IMR-90 (cell line): ENCODE data around the gene IBA57. TPM values are rescaled to one million over a fixed set of nuclear protein-coding genes. Genes with fewer than 3 reads are reported as not detected.

Experiments used
- ATAC-seq: fragments of 200-7000 bp; cut with Tn5 transposase; 2 replicates; pipeline ENCODE4 v1.9.1; 2020; ENCODE audit warnings: low read depth, mild to moderate bottlenecking, moderate library complexity
- BruUV-seq: library from RNA; stranded (reverse); fragments of 400-500 nt; replicated peaks from 2 replicates; lab custom pipeline; 2021; lab: Mats Ljungman, UMichigan
- CTCF ChIA-PET: fragments of 300-600 bp; formaldehyde crosslinking; extraction: SDS; loops from one replicate; lab custom pipeline; 2021; ENCODE audit warnings: antibody characterized with exemption; lab: Yijun Ruan, JAX
- POLR2A ChIA-PET: fragments of 300-600 bp; sonication (Branson Sonifier 250); formaldehyde crosslinking; loops from one replicate; lab custom pipeline; 2022; ENCODE audit warnings: antibody characterized with exemption; ENCODE audit not compliant: unreplicated experiment; lab: Charles Lee
- DNase-seq: peaks from one replicate; pipeline ENCODE4 v3.0.0; 2013
- H2AFZ ChIP-seq: replicated peaks from 2 replicates; pipeline ENCODE3; 2013; ENCODE audit warnings: low read length, mild to moderate bottlenecking; ENCODE audit not compliant: poor library complexity
- H2AK5ac ChIP-seq: 2 replicates; pipeline ENCODE4 v1.6.1; 2013; ENCODE audit warnings: low read depth, low read length, inconsistent platforms
- H2AK9ac ChIP-seq: replicated peaks from 2 replicates; pipeline ENCODE3; 2013; ENCODE audit warnings: mild to moderate bottlenecking, low read depth, low read length, moderate library complexity; ENCODE audit not compliant: poor library complexity
- H2BK120ac ChIP-seq: 2 replicates; pipeline ENCODE4 v1.6.1; 2013; ENCODE audit warnings: low read depth, low read length, inconsistent platforms
- H2BK15ac ChIP-seq: 3 replicates; pipeline ENCODE4 v1.6.1; 2013; ENCODE audit warnings: low read depth, low read length, inconsistent platforms
- H2BK20ac ChIP-seq: 2 replicates; pipeline ENCODE4 v1.6.1; 2013; ENCODE audit warnings: low read depth, mild to moderate bottlenecking, inconsistent platforms, low read length, moderate library complexity
- H2BK5ac ChIP-seq: 2 replicates; pipeline ENCODE4 v1.6.1; 2013; ENCODE audit warnings: mild to moderate bottlenecking, low read depth, low read length, inconsistent platforms; ENCODE audit not compliant: poor library complexity, severe bottlenecking
- H3K14ac ChIP-seq: replicated peaks from 2 replicates; pipeline ENCODE4 v1.6.1; 2013; ENCODE audit warnings: low read depth, low read length, inconsistent platforms
- H3K18ac ChIP-seq: 2 replicates; pipeline ENCODE4 v1.6.1; 2013; ENCODE audit warnings: low read depth, low read length, control low read depth
- H3K23ac ChIP-seq: 2 replicates; pipeline ENCODE4 v1.6.1; 2013; ENCODE audit warnings: low read depth, low read length, inconsistent platforms
- H3K27ac ChIP-seq: 2 replicates; pipeline ENCODE4 v1.5.1; 2013; ENCODE audit warnings: mild to moderate bottlenecking, control low read depth, low read length; ENCODE audit not compliant: insufficient read depth
- H3K27me3 ChIP-seq: 2 replicates; pipeline ENCODE4 v1.6.1; 2013; ENCODE audit warnings: low read length; ENCODE audit not compliant: control insufficient read depth, insufficient read depth
- H3K36me3 ChIP-seq: 2 replicates; pipeline ENCODE4 v1.6.1; 2013; ENCODE audit warnings: low read length, mixed read lengths; ENCODE audit not compliant: control insufficient read depth, insufficient read depth
- H3K4ac ChIP-seq: 2 replicates; pipeline ENCODE4 v1.6.1; 2013; ENCODE audit warnings: low read depth, low read length, inconsistent platforms
- H3K4me1 ChIP-seq: 2 replicates; pipeline ENCODE4 v1.6.1; 2013; ENCODE audit warnings: low read length, mixed read lengths; ENCODE audit not compliant: control insufficient read depth, insufficient read depth
- H3K4me2 ChIP-seq: 2 replicates; pipeline ENCODE4 v1.6.1; 2013; ENCODE audit warnings: low read depth, mild to moderate bottlenecking, control low read depth, low read length, moderate library complexity
- H3K4me3 ChIP-seq: 2 replicates; pipeline ENCODE4 v1.5.1; 2013; ENCODE audit warnings: low read depth, mild to moderate bottlenecking, control low read depth, low read length, moderate library complexity; ENCODE audit not compliant: insufficient read depth
- H3K56ac ChIP-seq: 2 replicates; pipeline ENCODE4 v1.6.1; 2013; ENCODE audit warnings: low read length, inconsistent platforms; ENCODE audit not compliant: insufficient read depth; ENCODE audit errors: extremely low read depth
- H3K79me1 ChIP-seq, 2 experiments: 2 replicates each; pipeline ENCODE4 v1.6.1; 2013; ENCODE audit warnings: low read length in 2 of 2, inconsistent platforms in 1 of 2, low read depth in 1 of 2
- H3K9ac ChIP-seq: 2 replicates; pipeline ENCODE4 v1.6.1; 2013; ENCODE audit warnings: low read depth, low read length, control low read depth
- H3K9me1 ChIP-seq: 2 replicates; pipeline ENCODE4 v1.6.1; 2013; ENCODE audit warnings: low read length, inconsistent platforms; ENCODE audit not compliant: insufficient read depth
- H3K9me3 ChIP-seq: 2 replicates; pipeline ENCODE4 v1.6.1; 2013; ENCODE audit warnings: low read length; ENCODE audit not compliant: control insufficient read depth, insufficient read depth
- H4K20me1 ChIP-seq: 2 replicates; pipeline ENCODE4 v1.6.1; 2013; ENCODE audit warnings: low read length, inconsistent platforms; ENCODE audit not compliant: insufficient read depth
- H4K5ac ChIP-seq: 2 replicates; pipeline ENCODE4 v1.6.1; 2013; ENCODE audit warnings: mild to moderate bottlenecking, low read depth, low read length, control low read depth
- H4K8ac ChIP-seq, 2 experiments: 2 replicates each; pipeline ENCODE4 v1.6.1; 2013; ENCODE audit warnings: low read depth in 2 of 2, low read length in 2 of 2, control low read depth in 1 of 2, inconsistent platforms in 1 of 2
- H4K91ac ChIP-seq: 2 replicates; pipeline ENCODE4 v1.6.1; 2013; ENCODE audit warnings: low read depth, low read length, inconsistent platforms; ENCODE audit not compliant: insufficient read depth
- BHLHE40 ChIP-seq: fragments of 150-350 bp; IDR thresholded peaks from 2 replicates; pipeline ENCODE4 v1.6.1; 2016; ENCODE audit warnings: mild to moderate bottlenecking, low read depth, low read length
- CEBPB ChIP-seq: IDR thresholded peaks from 2 replicates; pipeline ENCODE4 v1.6.1; 2012; ENCODE audit warnings: low read depth, low read length, improper control_type of control experiment
- FOS ChIP-seq: fragments of 150-350 bp; IDR thresholded peaks from 2 replicates; pipeline ENCODE4 v1.6.1; 2016; ENCODE audit warnings: low read depth, low read length
- MAFK ChIP-seq: IDR thresholded peaks from 2 replicates; pipeline ENCODE4 v1.6.1; 2012; ENCODE audit warnings: low read depth, low read length, improper control_type of control experiment
- MAZ ChIP-seq: IDR thresholded peaks from 2 replicates; pipeline ENCODE4 v1.6.1; 2012; ENCODE audit warnings: low read depth, mild to moderate bottlenecking, low read length, improper control_type of control experiment, moderate library complexity, borderline replicate concordance
- MXI1 ChIP-seq: IDR thresholded peaks from 2 replicates; pipeline ENCODE4 v1.6.1; 2012; ENCODE audit warnings: low read depth, mild to moderate bottlenecking, low read length, moderate library complexity, borderline replicate concordance
- NFE2L2 ChIP-seq: fragments of 150-350 bp; IDR thresholded peaks from 2 replicates; pipeline ENCODE4 v1.6.1; 2016; ENCODE audit warnings: low read depth, mild to moderate bottlenecking, low read length
- POLR2A ChIP-seq: IDR thresholded peaks from 2 replicates; pipeline ENCODE4 v1.6.1; 2012; ENCODE audit warnings: mild to moderate bottlenecking, low read depth, low read length
- RAD21 ChIP-seq: IDR thresholded peaks from 2 replicates; pipeline ENCODE4 v1.6.1; 2012; ENCODE audit warnings: low read length, improper control_type of control experiment
- RFX5 ChIP-seq: IDR thresholded peaks from 2 replicates; pipeline ENCODE4 v1.8.0; 2012; ENCODE audit warnings: low read depth, mild to moderate bottlenecking, low read length, moderate library complexity
- SMC3 ChIP-seq: fragments of 150-350 bp; IDR thresholded peaks from 2 replicates; pipeline ENCODE4 v1.6.1; 2016; ENCODE audit warnings: low read depth, mild to moderate bottlenecking, antibody characterized with exemption, low read length, moderate library complexity
- WGBS, 2 experiments: methylation state at CpG; one replicate each; pipeline versions ENCODE4 v1.1.5 to v1.1.7; 2013; ENCODE audit warnings: missing lambda C conversion rate in 2 of 2; ENCODE audit not compliant: insufficient read length in 1 of 2; ENCODE audit errors: extremely low coverage in 2 of 2; 5-methylcytosine and 5-hydroxymethylcytosine counted together
- dilution Hi-C: fragments of 300-500 bp; cut with HindIII; formaldehyde crosslinking; loops from one replicate; pipeline ENCODE4 v1.14.3; 2018; ENCODE audit warnings: low sequenced_read_pairs; ENCODE audit not compliant: unreplicated experiment
- in situ Hi-C: fragments of 300-500 bp; cut with MboI; formaldehyde crosslinking; loops from 3 replicates; pipeline ENCODE4 v1.14.3; 2019; ENCODE audit warnings: low sequenced_read_pairs, inconsistent platforms, mixed read lengths
- intact Hi-C: fragments of 100-400 bp; cut with micrococcal nuclease; formaldehyde crosslinking; loops from 2 replicates; pipeline ENCODE4 v1.10.0; 2022
- polyA plus RNA-seq, 3 experiments: library from polyadenylated mRNA; depleted of rRNA; stranded (reverse); fragments of >200 nt; gene quantifications; 2 replicates each; pipeline ENCODE4 v1.2.3, GENCODE V29; 2012; ENCODE audit warnings: low replicate concordance in 1 of 3
- total RNA-seq: library from RNA; depleted of rRNA; stranded (reverse); fragments of >200 nt; gene quantifications from 2 replicates; pipeline ENCODE4 v1.2.3, GENCODE V29; 2012
- TF ChIP-seq, protein P1 (sequence below): fragments of 150-350 bp; IDR thresholded peaks from 2 replicates; pipeline ENCODE4 v1.6.1; 2016; ENCODE audit warnings: low read depth, mild to moderate bottlenecking, low read length, moderate library complexity, borderline replicate concordance
- TF ChIP-seq, protein P2 (sequence below): fragments of 150-350 bp; IDR thresholded peaks from 2 replicates; pipeline ENCODE4 v1.6.1; 2017; ENCODE audit warnings: mild to moderate bottlenecking, antibody characterized with exemption, low read length, low read depth
- TF ChIP-seq, protein P3 (sequence below): conservative IDR thresholded peaks from 2 replicates; pipeline ENCODE4 v1.5.1; 2012; ENCODE audit warnings: mild to moderate bottlenecking, low read depth, low read length, improper control_type of control experiment

Gene IBA57
- total and polyA plus RNA-seq, 2 of the 4 experiments (the other 2 are of a cell fraction) = 2.0 to 2.6 TPM

DNA sequence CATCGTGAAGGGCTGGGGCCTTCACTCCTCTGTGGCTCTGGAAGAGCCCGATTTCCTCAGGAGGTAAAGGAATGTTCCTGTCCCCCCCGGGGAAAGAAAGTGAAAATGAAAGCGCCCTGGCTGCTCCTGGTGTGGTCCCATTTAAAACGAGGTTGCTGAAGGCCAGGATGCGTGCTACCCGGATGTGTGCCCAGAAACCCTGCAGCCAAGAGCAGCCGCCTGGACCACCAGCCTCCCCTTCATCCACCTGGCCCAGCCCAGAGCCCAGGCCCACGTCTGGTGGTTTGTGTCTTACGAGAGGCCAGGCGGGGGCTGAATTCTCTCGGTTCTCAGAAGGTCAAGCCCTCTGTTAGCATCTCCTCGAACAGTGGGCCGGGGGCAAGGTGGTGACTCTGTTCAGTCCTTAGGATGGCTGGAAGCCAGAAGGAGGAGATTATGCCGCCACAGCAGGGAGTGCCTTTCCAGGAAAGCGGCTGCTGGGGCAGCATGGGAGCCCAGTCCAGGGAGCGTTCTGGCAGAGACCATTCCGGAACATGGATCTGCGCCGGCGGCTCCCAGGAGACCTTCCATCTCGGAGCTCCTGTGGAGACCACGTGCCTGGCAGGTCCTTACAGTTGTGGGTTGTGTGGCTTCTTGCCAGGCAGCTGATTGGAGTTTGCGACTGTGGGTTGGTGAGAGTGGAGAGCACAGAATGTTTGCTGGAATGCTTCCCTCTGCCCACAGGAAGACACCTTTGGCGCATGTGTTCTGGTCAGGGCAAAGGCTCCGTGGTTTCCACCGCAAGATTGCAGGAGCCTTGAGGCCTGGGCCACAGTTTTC lies 24.2 kb upstream of the IBA57 start:
- H3K79me1 ChIP-seq = peaks cover 0 to 49% of the 10 kb centered on the region in 2 experiments; a peak in 2 of 4 replicates
- H3K56ac ChIP-seq = peak overlapping the region; percentile 53; the same call in 1 of the 2 replicates
- peak overlapping the region; percentile 93 for H3K23ac ChIP-seq
- H2BK5ac ChIP-seq = peak overlapping the region; percentile 79
- H4K8ac ChIP-seq = peak overlapping the region; percentile 28 to 77; a peak in 2 of 4 replicates
- peaks cover 24% of the 10 kb centered on the region for H3K9me1 ChIP-seq
- in situ Hi-C loops = no loop called here
- H2AK5ac ChIP-seq = peak overlapping the region; percentile 74
- H4K5ac ChIP-seq = no peak overlapping the region; the same call in none of the 2 replicates
- H3K9me3 ChIP-seq = no peaks in the 10 kb centered on the region
- ATAC-seq (no peak), DNase-seq (peak; percentile 33)
- peak overlapping the region; percentile 91 for H3K4ac ChIP-seq
- H3K4me3 ChIP-seq = peak overlapping the region; percentile 84
- peaks cover 8% of the 10 kb centered on the region for H3K36me3 ChIP-seq
- H2BK15ac ChIP-seq = no peak overlapping the region
- peaks cover 59% of the 10 kb centered on the region for H4K20me1 ChIP-seq
- 79% methylated on average over 7 of the region's 27 CpGs; no CpG with 5 or more reads in 1 of the 2 experiments for WGBS, 2 experiments
- TSS peak; percentile 53 for BruUV-seq
- H2BK120ac ChIP-seq = no peak overlapping the region
- H3K27me3 ChIP-seq = peaks cover 3% of the 10 kb centered on the region
- intact Hi-C loops = loop anchor here (5.0 kb wide), 1 partner anchor 39 kb away; the partner anchor contains the start of gene C1orf35
- H4K91ac ChIP-seq = peak overlapping the region; percentile 52
- peak overlapping the region; percentile 91 for H3K9ac ChIP-seq
- ChIA-PET POLR2A (no interaction called here), CTCF (no interaction called here)
- no peak overlapping the region for H3K18ac ChIP-seq
- peak overlapping the region; percentile 94 for H3K14ac ChIP-seq
- H3K27ac ChIP-seq = peak overlapping the region; percentile 87
- dilution Hi-C loops = no loop called here
- H2AFZ ChIP-seq = peak overlapping the region; percentile 93
- peak overlapping the region; percentile 93 for H3K4me2 ChIP-seq
- no peak overlapping the region for H2BK20ac ChIP-seq
- peaks cover 19% of the 10 kb centered on the region for H3K4me1 ChIP-seq
- peak overlapping the region; percentile 97 for H2AK9ac ChIP-seq
- TF ChIP-seq FOS (no peak), MAZ (no peak), MAFK (no peak), SMC3 (no peak), POLR2A (no peak), BHLHE40 (no peak), RAD21 (no peak), RFX5 (no peak), CEBPB (no peak), MXI1 (no peak), NFE2L2 (no peak)
- TF ChIP-seq, protein P1, sequence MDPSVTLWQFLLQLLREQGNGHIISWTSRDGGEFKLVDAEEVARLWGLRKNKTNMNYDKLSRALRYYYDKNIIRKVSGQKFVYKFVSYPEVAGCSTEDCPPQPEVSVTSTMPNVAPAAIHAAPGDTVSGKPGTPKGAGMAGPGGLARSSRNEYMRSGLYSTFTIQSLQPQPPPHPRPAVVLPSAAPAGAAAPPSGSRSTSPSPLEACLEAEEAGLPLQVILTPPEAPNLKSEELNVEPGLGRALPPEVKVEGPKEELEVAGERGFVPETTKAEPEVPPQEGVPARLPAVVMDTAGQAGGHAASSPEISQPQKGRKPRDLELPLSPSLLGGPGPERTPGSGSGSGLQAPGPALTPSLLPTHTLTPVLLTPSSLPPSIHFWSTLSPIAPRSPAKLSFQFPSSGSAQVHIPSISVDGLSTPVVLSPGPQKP = no peak
- TF ChIP-seq, protein P2, sequence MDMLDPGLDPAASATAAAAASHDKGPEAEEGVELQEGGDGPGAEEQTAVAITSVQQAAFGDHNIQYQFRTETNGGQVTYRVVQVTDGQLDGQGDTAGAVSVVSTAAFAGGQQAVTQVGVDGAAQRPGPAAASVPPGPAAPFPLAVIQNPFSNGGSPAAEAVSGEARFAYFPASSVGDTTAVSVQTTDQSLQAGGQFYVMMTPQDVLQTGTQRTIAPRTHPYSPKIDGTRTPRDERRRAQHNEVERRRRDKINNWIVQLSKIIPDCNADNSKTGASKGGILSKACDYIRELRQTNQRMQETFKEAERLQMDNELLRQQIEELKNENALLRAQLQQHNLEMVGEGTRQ = no peak
- TF ChIP-seq, protein P3, sequence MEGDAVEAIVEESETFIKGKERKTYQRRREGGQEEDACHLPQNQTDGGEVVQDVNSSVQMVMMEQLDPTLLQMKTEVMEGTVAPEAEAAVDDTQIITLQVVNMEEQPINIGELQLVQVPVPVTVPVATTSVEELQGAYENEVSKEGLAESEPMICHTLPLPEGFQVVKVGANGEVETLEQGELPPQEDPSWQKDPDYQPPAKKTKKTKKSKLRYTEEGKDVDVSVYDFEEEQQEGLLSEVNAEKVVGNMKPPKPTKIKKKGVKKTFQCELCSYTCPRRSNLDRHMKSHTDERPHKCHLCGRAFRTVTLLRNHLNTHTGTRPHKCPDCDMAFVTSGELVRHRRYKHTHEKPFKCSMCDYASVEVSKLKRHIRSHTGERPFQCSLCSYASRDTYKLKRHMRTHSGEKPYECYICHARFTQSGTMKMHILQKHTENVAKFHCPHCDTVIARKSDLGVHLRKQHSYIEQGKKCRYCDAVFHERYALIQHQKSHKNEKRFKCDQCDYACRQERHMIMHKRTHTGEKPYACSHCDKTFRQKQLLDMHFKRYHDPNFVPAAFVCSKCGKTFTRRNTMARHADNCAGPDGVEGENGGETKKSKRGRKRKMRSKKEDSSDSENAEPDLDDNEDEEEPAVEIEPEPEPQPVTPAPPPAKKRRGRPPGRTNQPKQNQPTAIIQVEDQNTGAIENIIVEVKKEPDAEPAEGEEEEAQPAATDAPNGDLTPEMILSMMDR = no peak
